ENCODE data around the gene MDFI. TPM values are rescaled to one million over a fixed set of nuclear protein-coding genes. Genes with fewer than 3 reads are reported as not detected.

MDFI gene
- total RNA-seq, 1 donor from 2014 or later, result 11.7 TPM

- DNase-seq, result no peak
Measured at GRCh38 chr6:41689171-41690008, 51.1 kb downstream of the MDFI start.

- no peak for DNase-seq
Measured at GRCh38 chr6:41690541-41691330, 52.5 kb downstream of the MDFI start.

- no peak for DNase-seq
Measured at GRCh38 chr6:41691426-41692079, 53.3 kb downstream of the MDFI start.

- no peak for DNase-seq
Measured at GRCh38 chr6:41692080-41692675, 53.9 kb downstream of the MDFI start.

GRCh38 chr6:41692730-41693129 lies 54.5 kb downstream of the MDFI start:
- DNase-seq, result no peak

GRCh38 chr6:41693281-41694240 lies 55.3 kb downstream of the MDFI start:
- DNase-seq, result peak; percentile 87

GRCh38 chr6:41694815-41695526 lies 56.7 kb downstream of the MDFI start:
- no peak for DNase-seq

- no peak for DNase-seq
Measured at GRCh38 chr6:41695825-41696224, 57.6 kb downstream of the MDFI start.

GRCh38 chr6:41696788-41697187 lies 58.5 kb downstream of the MDFI start:
- DNase-seq, result no peak

- DNase-seq, result no peak
Measured at GRCh38 chr6:41697861-41698781, 59.9 kb downstream of the MDFI start.

GRCh38 chr6:41699063-41699462 lies 60.8 kb downstream of the MDFI start:
- DNase-seq, result no peak

GRCh38 chr6:41700463-41701347 lies 62.4 kb downstream of the MDFI start:
- no peak for DNase-seq

GRCh38 chr6:41702089-41702745 lies 63.9 kb downstream of the MDFI start:
- no peak for DNase-seq

- DNase-seq, result no peak
Measured at GRCh38 chr6:41702771-41703494, 64.7 kb downstream of the MDFI start.
